GM19043 (cell line): Measurements from ENCODE around the gene PCDHA1.

Experiments
- ATAC-seq: cut with Tn5 transposase; IDR thresholded peaks from one replicate; pipeline ENCODE4 v1.9.1; 2021; ENCODE audit warnings: low read depth; ENCODE audit not compliant: unreplicated experiment

The PCDHA1 gene

DNA sequence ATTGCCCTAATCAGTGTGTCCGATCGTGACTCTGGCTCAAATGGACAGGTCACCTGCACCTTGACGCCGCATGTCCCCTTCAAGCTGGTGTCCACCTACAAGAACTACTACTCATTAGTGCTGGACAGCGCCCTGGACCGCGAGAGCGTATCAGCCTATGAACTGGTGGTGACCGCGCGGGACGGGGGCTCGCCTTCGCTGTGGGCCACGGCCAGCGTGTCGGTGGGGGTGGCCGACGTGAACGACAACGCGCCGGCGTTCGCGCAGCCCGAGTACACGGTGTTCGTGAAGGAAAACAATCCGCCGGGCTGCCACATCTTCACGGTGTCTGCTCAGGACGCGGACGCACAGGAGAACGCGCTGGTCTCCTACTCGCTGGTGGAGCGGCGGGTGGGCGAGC is 97.4 kb downstream of the PCDHA1 start:
- no peak for ATAC-seq

DNA sequence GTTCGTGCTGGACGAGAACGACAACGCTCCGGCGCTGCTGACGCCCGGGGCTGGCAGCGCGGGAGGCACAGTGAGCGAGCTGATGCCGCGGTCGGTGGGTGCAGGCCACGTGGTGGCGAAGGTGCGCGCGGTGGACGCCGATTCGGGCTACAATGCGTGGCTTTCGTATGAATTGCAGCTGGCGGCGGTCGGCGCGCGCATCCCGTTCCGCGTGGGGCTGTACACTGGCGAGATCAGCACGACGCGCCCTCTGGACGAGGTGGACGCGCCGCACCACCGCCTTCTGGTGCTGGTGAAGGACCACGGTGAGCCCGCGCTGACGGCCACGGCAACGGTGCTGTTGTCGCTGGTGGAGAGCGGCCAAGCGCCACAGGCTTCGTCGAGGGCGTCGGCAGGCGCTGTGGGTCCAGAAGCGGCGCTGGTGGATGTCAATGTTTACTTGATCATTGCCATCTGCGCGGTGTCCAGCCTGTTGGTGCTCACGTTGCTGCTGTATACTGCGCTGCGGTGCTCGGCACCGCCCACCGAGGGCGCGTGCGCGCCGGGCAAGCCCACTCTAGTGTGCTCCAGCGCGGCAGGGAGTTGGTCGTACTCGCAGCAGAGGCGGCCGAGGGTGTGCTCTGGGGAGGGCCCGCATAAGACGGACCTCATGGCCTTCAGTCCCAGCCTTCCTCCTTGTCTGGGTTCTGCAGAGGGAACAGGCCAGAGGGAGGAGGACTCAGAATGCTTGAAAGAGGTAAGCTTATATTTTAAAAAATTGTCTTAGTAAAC is 98.2 kb downstream of the PCDHA1 start:
- ATAC-seq: no peak

DNA sequence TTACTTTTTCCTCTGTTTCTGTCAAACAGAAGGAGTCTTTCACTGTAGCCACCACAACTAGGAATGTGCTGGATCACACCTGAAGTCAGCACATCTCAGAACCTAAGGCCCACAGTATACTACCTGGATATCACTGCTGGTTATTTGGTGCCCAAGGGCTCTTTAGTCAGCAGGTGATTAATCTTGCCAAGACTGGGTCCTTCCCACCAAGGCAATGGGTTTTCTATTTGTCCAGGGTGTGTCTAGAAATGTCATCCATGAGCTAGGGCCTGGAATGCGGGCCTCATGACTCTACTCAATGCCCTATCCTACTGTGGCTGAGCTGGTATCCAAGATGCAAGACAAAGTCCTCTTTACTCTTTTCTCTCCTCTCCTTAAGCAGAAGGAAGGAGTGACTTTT is 130.4 kb downstream of the PCDHA1 start:
- no peak for ATAC-seq

GRCh38 chr5:140923601-140924000 is 137.7 kb downstream of the PCDHA1 start:
- ATAC-seq: no peak

DNA sequence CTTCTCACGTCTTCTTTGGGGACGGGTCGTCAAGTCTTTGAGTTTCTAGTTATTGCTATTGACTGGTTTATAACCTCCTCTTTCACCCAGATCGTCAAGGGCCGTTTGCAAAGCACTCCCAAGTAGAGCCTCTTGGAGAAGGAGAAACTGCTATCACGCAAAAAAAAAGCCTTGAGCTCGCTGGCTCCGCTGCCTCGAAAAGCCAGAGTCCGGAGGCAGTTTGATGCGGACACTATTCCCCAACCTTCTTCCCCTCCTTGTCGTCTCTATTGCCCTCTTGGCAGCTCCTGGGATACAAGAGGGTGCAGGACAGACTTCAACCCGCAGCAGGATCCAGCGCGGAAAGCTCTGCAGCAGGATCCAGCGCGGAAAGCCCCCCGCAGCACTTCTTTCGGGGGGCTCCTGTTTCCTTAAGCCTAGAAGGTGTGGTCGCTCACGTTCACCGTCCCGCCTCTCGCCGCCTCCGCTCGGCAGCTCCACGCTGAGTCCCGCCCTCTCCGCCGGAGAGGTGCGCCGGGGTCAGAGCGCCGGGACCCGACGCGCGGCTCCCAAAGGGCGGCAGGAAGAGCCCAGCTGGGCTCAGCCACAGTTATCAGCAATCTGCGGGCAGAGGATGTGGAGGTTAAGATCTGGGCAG is 140.0 kb downstream of the PCDHA1 start, which contains the start of gene PCDHAC1:
TSS of gene PCDHAC1 (plus strand) at position 494 of the 637 bp plus-strand sequence. CDS start 594 bp downstream, outside the sequence.
- no peak for ATAC-seq

DNA sequence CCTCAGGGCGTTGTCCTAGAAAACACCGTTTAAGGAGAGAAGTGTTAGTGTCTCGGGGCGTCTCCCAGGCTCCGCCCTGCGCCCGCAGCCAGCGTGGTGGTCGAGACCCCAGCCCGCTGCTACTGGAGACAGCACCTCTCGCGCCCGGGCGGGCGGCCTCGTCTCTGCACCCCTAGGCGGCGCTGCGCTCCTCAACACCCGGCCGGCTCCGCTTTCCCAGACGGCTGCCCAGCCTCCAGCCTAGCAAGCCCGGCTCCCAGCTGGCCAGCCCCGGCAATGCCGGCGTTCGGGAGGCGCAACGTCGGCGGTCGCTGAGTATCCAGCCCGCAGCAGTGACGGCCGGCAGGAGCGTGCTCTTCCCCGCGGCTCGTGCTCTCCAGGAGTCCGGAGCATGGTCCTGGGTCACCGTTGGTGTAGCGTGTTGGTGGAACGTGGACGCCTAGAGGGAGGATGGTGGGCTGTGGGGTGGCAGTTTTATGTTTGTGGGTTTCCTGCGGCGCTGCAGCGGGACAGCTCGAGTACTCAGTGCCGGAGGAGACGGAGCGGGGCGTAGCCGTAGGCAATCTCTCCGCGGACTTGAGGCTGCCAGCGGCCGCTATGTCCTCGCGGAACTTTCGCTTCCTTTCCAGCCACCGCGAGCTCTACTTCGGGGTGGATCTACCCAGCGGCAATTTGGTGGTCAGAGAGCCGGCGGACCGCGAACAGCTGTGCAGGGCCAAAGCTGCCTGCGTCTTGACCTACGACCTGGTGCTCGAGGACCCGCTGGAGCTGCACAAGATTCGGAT is 140.7 kb downstream of the PCDHA1 start:
- no peak for ATAC-seq

DNA sequence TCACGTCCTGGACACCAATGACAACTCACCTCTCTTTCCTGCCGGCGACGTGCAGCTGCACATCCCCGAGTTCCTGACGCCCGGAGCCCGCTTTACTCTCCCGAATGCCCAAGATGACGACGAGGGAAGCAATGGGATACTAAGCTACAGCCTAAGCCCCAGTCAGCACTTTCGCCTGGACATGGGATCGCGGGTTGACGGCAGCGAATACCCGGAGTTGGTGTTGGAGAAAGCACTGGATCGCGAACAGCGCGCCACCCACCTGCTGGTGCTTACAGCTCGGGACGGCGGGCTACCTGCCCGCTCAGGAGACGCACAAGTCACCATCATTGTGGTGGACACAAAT is 141.3 kb downstream of the PCDHA1 start:
- no peak for ATAC-seq

DNA sequence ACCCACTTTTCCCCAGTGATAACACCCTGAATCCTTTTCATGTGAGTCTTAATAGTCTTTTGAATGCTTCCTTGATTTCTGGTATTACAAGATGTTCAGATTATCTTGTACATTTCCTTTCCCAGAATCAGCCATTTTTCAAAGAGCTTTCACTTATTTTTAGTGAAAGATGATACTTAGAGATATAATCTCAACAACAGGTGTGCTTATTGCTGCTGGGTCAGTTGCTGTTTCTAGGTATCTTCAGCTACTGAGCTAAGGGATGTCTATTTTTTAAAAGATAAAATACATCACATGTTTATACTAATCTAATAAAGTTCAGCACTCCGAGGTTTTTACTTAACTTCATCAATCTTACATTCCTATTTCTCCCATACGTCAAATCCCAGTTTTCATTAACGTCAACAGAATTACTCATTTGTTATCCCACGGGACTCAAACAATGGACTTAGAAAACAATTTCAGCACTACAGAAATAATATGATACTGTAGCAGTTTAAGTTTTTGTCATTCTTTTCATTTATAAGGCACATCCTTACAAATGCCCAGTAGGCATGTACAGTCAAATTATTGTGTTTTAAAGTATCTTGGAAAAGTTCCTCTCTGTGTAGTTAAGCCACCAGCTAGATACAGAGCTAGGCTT is 149.1 kb downstream of the PCDHA1 start:
- no peak for ATAC-seq

DNA sequence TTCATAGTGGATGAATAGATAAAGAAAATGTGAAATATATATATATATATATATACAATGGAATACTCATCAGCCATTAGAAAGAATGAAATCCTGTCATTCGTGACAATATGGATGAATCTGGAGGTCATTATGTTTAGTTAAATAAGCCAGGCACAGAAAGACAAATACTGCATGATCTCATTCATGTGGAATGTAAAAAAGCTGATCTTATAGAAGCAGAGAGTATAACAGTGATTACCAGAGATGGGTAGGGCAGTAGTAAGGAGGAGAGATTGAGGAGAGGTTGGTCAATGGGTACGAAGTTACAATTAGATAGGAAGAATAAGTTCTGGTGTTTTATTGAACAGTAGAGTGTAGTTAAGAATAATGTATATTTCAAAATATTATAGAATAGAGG is 160.6 kb downstream of the PCDHA1 start:
- ATAC-seq: no peak

GRCh38 chr5:140951636-140952035 is 165.7 kb downstream of the PCDHA1 start:
- no peak for ATAC-seq

DNA sequence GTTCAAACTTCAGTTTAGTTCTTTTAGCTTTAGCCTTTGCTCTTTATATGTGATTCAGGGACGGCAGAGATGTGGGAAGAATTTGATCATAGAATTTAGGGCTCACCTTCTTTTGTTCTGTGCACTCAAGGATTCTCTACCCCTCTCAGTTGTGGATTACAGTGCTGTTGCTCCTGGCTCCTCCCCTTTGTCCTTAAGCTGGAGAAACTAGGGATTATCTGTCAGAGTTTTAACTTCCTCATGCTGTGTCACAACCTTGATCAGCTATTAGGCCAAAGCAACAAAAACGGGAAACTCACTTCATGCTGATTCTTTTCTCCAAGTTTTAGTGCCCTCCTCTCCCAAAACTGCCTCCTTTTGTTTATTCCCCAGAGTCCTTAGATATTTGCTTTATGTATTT is 167.3 kb downstream of the PCDHA1 start:
- no peak for ATAC-seq

GRCh38 chr5:140962190-140962589 is 176.2 kb downstream of the PCDHA1 start:
- ATAC-seq: no peak

DNA sequence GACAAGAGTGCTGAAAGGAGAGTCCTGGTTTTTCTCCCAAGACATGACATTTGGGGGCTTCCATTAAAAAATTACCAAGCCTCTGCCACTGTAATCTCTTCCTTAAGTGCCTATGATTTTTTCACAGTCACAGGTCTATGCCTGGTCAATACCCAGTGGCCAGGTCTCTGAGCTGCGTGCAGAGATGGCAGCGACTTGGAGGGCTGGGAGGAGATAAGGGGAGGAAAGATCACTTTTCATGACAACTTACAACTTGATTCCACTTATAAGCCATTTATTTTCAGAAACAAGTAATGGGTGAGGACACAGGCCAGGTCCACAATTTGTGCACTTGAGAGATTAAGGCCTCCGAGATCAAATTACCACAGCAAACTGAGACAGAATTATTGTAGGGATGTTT is 178.4 kb downstream of the PCDHA1 start:
- ATAC-seq: no peak

GRCh38 chr5:140965905-140966292 is 180.0 kb downstream of the PCDHA1 start:
- no peak for ATAC-seq

DNA sequence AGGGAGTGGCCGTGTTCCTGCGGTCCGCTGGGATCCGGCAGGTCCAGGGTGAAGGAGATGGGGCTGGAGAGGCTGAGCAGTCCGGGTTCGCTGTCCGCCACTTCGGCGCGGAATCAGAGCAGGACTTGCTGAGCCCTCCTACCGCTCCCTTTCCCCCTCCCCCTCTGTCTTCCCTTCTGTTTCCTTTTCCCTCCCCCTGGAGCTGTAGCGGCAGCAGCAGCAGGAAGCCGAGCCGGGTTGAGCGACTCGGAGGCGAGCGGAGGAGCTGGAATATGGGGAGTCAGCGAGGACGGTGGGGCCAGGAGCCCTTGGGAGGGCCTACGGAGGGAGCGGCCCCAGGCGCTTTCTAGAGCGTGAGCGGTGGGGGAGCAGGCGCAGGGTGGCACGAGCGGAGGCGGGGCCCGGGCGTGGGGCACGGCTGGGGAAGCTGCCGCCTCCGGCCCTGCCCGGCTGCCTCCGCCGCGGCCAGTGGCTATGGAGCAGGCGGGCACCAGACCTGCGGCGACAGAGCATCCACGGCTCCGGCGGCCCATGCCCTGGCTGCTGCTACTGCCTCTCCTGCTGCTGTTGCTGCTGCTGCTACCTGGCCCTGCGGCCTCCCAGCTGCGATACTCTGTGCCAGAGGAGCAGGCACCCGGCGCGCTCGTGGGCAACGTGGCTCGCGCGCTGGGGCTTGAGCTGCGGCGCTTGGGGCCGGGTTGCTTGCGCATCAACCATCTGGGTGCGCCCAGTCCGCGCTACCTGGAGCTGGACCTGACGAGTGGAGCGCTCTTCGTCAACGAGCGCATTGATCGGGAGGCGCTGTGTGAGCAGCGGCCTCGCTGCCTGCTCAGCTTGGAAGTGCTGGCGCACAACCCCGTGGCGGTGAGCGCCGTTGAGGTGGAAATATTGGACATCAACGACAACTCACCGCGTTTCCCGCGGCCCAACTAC is 180.6 kb downstream of the PCDHA1 start, which contains the start of gene PCDHAC2:
TSS of gene PCDHAC2 (plus strand) at position 184 of the 933 bp plus-strand sequence. CDS start at position 475, 291 bp downstream.
- no peak for ATAC-seq

DNA sequence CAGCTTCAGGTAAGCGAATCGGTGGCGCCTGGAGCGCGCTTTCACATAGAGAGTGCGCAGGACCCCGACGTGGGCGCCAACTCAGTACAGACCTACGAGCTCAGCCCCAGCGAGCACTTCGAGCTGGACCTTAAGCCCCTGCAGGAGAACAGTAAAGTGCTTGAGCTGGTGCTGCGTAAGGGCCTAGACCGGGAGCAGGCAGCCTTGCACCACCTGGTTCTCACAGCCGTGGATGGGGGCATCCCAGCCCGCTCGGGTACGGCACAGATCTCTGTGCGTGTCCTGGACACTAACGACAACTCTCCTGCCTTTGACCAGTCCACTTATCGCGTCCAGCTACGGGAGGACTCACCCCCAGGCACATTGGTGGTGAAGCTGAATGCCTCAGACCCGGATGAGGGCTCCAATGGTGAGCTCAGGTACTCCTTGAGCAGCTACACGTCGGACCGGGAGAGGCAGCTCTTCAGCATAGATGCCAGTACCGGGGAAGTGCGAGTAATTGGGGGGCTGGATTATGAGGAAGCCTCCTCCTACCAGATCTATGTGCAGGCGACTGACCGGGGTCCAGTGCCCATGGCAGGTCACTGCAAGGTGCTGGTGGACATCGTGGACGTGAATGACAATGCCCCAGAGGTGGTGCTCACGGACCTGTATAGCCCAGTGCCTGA is 181.4 kb downstream of the PCDHA1 start:
- no peak for ATAC-seq

DNA sequence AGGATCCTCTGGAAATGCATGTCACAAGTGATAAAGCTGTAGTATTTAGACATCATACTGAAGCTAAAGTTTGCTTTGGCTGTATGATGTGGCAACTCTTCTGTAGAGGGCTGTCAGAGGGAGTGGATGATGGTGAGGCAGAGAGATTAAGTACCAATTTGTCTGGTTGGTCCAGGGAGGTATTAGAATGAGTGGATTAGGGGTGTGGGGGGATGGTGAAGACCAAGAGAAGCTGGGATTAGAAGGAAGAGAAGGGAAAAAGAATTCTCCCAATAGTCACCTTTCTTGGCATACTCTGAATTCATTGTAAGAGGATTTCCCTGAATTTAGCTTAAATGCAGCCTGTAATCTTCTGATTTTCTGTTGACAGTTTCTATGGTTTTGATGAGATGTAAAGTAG is 183.9 kb downstream of the PCDHA1 start:
- no peak for ATAC-seq

DNA sequence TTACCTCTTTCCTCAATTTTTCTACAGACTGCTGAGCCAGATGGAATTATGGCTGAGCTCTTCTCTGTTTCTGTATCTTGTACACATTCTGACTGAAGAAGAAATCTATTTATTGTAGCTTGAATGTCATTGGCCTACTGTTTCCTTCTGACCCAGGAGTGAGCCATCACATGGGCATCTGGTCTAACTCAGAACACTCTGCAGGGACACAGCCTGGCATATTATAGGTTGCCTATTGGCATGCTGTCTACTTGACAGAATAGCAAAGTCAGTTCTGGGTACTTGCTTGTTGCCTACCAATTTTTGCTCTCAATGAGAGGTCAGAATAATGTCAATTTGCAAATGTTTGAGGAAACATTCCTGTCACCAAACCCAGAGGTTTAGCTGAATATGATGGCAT is 187.6 kb downstream of the PCDHA1 start:
- no peak for ATAC-seq

DNA sequence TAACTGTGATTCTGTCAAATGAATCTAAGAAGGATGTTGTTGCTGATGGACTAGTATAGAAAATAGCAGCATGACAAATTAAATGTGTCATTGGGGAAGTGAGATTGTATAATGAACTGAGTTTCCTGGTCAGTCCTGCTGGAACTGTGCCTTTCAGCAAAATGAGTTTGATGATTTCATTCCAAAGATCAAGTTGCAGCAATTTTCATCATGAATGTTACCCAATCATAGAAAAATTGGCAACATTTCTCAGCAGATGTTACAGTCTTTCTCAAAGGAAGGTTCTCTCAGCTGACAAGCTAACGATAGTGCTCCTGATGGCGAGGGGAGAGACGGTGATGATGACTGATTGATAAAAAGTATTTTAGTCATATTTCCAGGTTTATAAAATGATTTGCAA is 191.1 kb downstream of the PCDHA1 start:
- no peak for ATAC-seq
